Kidney capillary endothelial cell (primary cell): ENCODE data around the gene NAPB.

Source experiments
- DNase-seq: peaks from one replicate; pipeline ENCODE4 v3.0.0-alpha.2; 2018; ENCODE audit warnings: low spot score

Gene NAPB

DNA sequence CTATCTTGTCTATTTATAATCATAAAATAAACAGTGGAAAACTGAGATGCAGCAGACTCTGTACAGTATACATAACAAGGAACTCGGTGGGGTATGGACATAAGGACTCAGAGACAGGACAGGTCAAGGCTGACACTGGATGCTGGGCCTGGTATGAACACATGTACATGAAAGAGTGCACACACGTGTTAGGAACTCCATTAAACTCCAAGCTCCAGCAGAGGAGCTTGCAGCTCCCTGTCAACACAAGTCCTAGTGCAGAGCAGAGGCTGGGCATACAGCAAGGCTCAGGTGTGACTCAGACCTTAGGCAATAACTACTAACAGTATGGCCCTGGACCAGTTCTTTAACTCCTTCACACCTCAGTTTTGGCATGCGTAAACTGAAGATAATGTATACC, 17.1 kb downstream of the NAPB start:
- DNase-seq: no peak

DNA sequence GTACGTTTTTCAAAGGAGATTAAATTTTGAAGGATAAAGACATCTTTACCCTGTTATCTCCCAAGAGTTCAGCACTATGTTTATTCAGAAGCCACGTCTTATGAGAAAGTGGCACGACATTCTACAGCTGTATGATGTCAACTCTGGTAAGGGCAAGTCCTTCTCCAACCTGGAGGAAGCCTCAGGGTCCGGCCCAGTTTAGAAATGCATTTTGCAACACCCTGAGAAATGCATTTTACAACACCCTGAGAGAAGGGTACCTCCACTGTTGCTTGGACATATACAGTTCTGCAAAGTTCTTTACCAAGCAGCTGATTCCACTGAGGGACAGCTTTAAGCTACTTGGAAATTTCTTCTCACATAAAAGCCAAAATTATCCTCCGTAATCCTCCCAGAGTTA, 17.5 kb downstream of the NAPB start:
- DNase-seq: no peak

DNA sequence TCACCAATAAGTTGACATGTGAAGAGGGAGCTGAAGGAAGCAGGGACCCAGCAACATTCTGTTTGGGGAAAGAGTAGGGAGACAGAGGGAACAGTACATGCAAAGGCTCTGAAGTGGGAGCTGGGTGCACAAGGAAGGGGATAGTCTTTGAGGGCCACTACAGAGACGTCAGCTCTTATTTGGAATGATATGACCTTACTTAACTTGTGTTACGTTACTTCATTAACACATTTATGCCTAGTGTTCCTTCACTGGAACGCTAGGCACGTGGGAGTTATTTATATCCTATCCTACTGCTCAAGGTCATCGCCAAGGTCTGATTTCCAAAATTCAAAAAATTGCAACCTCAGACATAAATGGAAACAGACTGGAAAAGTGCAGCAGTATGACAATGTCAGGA, 20.2 kb downstream of the NAPB start:
- no peak for DNase-seq

DNA sequence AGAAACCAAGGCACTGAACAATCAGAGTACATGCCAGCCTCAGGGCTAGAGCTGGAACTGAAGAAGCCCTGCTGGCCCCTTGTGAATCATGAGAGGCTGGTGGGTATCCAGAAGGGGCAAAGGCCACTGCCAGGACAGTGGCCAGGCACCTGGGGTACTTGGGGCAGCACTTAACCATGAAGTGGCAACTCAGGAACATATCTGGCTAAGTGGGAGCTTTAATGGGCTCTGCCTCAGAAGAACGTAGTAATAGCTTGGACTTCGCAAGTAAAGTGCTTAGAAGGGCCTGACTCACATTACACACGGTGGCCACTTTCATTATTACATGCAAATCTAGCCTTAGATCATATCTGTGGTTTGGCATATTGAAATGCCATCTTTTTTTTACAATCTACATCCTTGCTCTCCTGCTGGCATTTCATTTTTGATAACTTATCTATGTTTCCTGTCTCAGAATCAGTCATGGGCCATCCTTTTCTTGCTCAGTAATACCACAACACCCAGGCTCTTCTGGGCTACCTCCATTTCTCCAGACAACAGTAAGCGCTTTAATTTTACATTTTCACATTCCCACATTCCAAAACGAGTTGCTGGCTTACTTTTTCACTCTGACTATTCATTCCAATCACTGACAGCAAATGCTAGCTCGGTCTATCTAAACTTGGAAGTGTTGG, 21.6 kb downstream of the NAPB start:
- peak; percentile 10 for DNase-seq

DNA sequence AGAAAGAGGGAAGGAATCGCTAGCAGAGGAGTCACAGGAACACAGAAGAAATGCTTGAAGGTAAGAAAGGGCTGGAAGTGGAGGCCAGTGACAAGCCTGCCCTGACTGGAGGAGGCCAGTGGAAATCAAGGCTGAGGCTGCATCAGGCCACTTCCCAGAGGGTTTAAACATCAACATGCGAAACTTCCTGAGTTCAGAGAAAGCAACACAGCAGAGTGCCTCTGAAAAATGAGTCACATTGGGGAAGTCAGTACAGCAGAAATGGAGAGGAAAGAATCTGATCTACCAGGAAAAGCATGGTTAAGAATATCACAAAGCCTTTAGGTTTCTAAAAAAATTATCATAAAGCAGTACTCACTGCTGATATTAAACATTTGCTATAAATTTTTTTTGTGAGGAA, 23.3 kb downstream of the NAPB start:
- DNase-seq: peak; percentile 65

GRCh38 chr20:23396950-23397627, 24.2 kb downstream of the NAPB start:
- no peak for DNase-seq

GRCh38 chr20:23393996-23394775, 27.1 kb downstream of the NAPB start:
- DNase-seq: no peak

- DNase-seq: no peak
These were observed 29.5 kb downstream of the NAPB start for GRCh38 chr20:23391707-23392310.

- DNase-seq: no peak
These were observed 31.1 kb downstream of the NAPB start for GRCh38 chr20:23390091-23390774.

DNA sequence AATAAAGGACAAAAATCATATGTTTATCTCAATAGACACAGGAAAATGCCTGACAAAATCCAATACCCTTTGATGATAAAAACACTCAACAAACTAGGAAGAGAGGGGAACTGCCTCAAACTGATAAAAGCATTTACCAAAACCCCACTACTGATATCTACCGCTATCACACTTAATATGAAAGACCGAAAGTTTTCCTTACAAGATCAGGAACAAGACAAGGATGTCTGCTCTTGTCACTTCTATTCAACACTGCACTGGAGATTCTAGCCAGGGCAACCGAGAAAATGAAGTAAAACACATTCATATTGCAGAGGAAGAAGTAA, 34.2 kb downstream of the NAPB start:
- DNase-seq: no peak

DNA sequence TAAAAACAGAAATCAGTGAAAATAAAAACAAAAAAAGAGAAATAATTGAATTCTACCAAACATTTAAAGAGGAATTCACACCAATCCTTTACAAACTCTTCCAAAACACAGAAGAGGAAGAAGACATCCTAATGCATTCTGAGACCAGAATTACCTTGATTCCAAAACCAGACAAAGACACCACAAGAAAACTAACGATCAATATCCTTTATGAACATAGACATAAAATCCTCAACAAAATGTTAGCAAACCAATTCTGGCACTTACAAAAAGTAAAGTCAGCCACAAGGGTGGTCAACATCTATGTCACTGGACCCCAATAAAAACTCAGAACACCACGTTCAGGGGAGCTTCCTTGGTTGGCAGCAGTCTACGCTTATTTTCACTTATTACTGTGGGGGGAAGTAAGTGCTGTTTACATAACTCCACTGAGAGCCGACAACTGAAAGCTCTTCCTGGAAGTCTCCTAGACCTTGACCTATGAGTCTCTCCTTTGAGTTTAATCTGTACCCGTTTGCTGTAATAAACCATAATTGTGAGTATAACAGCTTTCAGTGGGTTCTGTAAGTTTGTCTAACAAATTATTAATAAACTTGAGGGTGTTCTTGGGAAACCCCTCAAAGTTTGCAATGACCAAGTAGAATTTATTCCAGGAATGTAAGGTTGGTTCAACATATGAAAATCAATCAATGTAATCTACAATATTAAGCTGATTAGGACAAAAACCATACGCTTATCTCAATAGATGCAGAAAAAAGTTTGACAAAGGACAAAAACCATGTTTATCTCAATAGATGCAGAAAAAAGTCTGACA, 34.8 kb downstream of the NAPB start:
- DNase-seq: no peak

GRCh38 chr20:23381876-23382275, 39.4 kb downstream of the NAPB start:
- no peak for DNase-seq

GRCh38 chr20:23379772-23380171, 41.5 kb downstream of the NAPB start:
- DNase-seq: no peak

DNA sequence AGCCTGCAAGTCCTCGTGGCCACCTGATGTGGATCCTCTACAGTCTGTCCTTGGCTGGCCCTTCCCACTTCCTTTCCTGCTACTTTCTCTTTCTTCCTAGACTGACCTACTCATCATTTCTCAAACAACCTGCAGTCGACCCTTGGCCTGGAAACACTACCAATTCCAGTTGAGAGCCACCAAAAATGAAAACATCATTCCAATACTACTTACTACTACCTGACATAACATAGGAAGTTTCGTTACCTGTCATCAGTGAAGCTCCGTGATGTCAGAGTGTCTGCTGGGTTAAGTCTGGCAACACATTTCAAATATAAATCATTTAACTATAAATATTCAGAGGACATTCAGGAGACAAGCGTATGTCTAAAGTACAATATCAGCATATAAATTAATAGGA, 45.5 kb downstream of the NAPB start:
- no peak for DNase-seq

DNA sequence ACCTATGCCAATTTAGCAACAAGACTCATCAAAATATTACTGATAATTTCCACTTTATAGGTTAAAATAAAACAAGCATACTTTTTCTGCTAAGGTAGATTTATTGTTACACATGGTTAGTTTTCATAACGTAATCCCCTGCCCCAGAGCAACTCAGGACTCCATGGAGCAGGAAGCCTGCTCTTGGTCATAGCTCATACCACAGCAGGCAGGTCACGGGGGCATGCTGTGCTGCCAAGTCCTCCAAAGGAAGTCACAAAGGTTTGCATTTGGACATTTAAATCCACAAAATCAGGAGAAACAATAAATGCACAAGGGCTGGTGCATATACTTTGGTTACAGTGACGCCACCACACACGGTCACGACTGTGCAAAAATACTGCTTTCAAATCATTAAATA, 46.8 kb downstream of the NAPB start:
- no peak for DNase-seq

DNA sequence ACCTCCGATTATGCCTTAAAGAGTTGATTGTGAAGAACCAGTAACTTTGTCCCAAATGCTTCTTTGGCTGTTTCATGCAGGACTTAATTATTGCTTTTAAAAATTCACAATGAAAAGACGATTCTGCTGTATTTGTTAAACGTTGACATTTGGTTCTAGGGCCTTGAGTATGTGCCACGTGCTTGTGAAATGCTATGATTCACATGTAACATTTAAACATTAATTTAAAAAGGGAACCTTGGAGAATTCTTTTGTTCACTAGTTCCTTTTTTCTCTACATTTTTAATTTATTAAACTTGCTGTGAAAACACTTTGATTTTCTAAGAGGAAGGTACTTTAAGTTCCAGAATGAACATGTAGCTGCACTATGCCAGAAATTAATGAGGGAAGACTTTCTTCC, 49.8 kb downstream of the NAPB start:
- DNase-seq: no peak

DNA sequence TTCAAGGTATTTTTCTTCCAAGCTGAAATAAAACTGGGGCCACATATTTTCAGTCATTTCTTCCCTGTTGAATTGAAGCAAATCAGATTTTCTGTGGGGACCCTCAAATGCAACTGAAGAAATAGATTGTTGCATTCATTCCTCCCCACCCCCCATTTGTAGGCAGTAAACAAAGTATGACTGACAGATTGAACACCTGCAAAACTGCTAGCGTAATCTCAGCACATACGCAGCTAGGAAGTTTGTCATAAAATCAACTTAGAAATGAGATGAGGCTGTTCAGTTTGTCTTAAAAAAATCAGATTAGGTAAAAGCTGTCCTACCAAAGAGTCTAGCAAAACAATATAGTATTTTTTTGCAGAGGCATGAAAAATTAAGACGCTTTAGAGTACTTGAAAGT, 50.4 kb downstream of the NAPB start:
- no peak for DNase-seq

DNA sequence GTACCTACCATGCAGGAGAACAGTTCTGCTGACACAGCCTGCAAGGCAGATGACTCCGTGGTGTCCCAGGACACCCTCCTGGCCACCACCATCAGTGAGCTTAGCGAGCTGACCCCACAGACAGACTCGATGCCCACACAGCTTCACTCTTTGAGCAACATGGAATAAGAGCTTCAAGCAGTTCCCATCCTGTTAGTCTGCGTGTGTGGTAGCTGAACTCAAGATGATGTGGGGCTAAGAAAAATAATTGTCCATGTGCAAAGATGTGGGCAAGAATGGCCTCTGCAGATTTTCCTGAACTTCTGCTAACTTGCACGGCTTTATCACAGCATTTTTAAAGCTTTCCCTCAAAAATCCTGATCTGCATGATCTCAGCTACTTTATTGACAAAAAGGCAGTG, 51.0 kb downstream of the NAPB start:
- DNase-seq: no peak

DNA sequence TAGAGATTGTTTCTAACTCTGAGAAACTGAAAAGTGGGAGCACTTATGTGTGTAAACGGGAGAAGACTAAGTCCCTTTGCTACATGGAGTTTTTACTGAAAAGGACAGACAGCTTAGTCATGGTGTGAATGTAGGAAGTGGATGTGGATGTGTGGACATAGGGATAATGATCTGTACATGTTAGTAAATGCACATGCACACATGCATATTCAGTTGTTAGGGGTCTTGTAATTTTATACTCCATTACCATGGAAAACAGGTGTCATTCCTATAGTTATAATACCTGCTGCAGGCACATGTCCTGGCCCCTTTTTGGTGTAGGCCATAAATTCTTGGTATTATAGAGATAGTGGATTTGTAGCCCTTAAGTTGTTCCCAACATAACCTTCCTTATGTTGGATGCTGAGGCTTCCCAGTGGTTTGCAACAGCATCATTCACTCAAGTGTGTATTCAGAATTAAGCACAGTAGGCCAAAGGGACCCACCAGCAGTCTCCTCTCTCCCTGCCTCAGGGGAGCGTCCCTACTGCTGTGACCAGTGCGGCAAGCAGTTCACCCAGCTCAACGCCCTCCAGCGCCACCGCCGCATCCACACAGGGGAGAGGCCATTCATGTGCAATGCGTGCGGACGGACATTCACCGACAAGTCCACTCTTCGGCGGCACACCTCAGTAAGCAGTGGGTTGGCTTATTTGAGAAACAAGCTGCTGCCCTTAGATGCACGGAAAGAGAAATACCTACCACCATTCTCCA, 52.0 kb downstream of the NAPB start:
- no peak for DNase-seq

DNA sequence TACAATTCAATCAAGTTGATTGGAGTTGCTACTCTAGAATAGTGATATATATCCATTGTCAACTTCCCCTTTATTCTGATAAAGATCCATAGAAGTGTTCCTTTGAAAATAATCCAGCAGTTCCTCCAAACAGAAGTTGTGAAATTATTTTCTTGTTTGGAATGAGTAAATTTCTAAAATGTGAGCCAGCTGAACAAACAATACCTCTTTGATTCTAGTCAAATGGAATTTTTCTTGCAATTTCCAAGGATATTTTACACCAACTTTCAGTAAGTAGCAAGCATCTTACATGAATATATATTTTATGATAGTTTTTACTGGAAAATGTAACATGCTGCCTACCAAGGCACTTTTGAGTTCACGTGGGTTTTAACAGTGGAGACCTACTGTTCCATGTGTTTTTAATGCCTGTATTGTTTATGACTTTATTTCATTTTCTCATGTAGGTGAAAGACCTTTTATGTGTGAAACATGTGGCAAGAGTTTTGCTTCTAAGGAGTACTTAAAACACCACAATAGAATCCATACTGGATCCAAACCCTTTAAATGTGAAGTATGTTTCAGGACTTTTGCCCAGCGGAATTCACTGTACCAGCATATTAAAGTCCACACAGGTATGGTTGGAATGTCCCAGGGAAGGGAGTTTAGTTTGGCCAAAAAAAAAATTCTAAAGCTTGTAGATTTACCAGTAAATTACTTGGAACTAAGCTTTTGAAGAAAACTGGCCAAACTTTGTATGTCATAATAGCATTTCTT, 52.8 kb downstream of the NAPB start:
- DNase-seq: no peak
